ENCODE data around the gene MTAP. TPM values are rescaled to one million over a fixed set of nuclear protein-coding genes. Genes with fewer than 3 reads are reported as not detected.

The MTAP gene
- total and polyA plus RNA-seq, 2 of the 13 experiments (the other 11 are each of a cell fraction or from before 2014, with no cell fraction given): 16.7 to 51.2 TPM

DNA sequence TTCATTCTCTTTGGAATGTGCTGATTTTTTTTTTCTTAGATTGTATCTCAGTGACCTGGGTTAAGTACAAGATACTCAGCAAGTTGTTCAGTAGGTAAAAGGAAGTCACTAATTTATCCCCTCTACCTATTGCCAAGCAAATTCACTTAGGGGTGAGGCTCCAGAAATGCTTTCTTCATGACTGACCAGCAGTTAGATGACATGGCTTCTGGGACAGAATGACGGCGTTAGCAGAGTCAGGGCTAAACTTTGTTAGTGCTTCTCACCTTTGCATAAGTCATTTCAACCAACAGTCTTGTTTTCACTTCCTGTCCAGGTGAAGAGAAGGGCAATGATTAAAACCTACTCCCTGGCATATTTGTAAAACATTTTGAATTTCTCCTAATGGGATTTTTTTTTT is 20.2 kb upstream of the MTAP start:
- H3K79me2 ChIP-seq (ENCODE audit: insufficient read depth, low read length): no peaks in the 10 kb centered on the region
- no peak for TF ChIP-seq PRPF4 (IDR thresholded peaks at IDR 0.05; ENCODE audit: low read depth, low read length, poor library complexity, severe bottlenecking)
- no peak for TF ChIP-seq CHCHD3 (CRISPR knock-in tag; IDR thresholded peaks at IDR 0.05)
- TF ChIP-seq NR2C2 (CRISPR knock-in tag; IDR thresholded peaks at IDR 0.05; ENCODE audit: borderline replicate concordance): no peak
- TF ChIP-seq KLF16 (CRISPR knock-in tag; IDR thresholded peaks at IDR 0.05): no peak
- TF ChIP-seq RAD21 (CRISPR knock-in tag; IDR thresholded peaks at IDR 0.05): no peak
- no peak for TF ChIP-seq GLMP (CRISPR knock-in tag; IDR thresholded peaks at IDR 0.05; ENCODE audit: borderline replicate concordance)
- TF ChIP-seq, protein P1, sequence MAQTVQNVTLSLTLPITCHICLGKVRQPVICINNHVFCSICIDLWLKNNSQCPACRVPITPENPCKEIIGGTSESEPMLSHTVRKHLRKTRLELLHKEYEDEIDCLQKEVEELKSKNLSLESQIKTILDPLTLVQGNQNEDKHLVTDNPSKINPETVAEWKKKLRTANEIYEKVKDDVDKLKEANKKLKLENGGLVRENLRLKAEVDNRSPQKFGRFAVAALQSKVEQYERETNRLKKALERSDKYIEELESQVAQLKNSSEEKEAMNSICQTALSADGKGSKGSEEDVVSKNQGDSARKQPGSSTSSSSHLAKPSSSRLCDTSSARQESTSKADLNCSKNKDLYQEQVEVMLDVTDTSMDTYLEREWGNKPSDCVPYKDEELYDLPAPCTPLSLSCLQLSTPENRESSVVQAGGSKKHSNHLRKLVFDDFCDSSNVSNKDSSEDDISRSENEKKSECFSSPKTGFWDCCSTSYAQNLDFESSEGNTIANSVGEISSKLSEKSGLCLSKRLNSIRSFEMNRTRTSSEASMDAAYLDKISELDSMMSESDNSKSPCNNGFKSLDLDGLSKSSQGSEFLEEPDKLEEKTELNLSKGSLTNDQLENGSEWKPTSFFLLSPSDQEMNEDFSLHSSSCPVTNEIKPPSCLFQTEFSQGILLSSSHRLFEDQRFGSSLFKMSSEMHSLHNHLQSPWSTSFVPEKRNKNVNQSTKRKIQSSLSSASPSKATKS (CRISPR knock-in tag; IDR thresholded peaks at IDR 0.05): no peak
- TF ChIP-seq, protein P2, sequence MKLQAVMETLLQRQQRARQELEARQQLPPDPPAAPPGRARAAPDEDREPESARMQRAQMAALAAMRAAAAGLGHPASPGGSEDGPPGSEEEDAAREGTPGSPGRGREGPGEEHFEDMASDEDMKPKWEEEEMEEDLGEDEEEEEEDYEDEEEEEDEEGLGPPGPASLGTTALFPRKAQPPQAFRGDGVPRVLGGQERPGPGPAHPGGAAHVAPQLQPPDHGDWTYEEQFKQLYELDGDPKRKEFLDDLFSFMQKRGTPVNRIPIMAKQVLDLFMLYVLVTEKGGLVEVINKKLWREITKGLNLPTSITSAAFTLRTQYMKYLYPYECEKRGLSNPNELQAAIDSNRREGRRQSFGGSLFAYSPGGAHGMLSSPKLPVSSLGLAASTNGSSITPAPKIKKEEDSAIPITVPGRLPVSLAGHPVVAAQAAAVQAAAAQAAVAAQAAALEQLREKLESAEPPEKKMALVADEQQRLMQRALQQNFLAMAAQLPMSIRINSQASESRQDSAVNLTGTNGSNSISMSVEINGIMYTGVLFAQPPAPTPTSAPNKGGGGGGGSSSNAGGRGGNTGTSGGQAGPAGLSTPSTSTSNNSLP (IDR thresholded peaks at IDR 0.05; ENCODE audit: low read depth, low read length): no peak
- TF ChIP-seq PHF5A (CRISPR knock-in tag; IDR thresholded peaks at IDR 0.05; ENCODE audit: low read depth, unreplicated experiment): no peak
- no peak for TF ChIP-seq CHD2 (IDR thresholded peaks at IDR 0.05; ENCODE audit: low read depth, low read length)
- no peak for TF ChIP-seq ZNF713 (CRISPR knock-in tag; IDR thresholded peaks at IDR 0.05)
- no peak for TF ChIP-seq SRY (CRISPR knock-in tag; IDR thresholded peaks at IDR 0.05)
- no peak for TF ChIP-seq ETS1 (CRISPR knock-in tag; IDR thresholded peaks at IDR 0.05)
- H3K27ac ChIP-seq (ENCODE audit: extremely low read length, insufficient read depth, low read length): no peak overlapping the region
- BruUV-seq (replicated peaks): no TSS peak
- ChIA-PET CTCF (ENCODE audit: low intra/inter-chr PET ratio, low total read pairs) (no interaction called here), POLR2A (no interaction called here)
- intact Hi-C loops (cut with micrococcal nuclease; ENCODE audit: unreplicated experiment) (no loop called here), in situ Hi-C loops (cut with HindIII; ENCODE audit: extremely low pct_ligation_motif_present, low pct_unique_long_range_greater_than_20kb) (loop anchor here (25.0 kb wide), 1 partner anchor 595 kb away; the partner anchor contains the start of gene IFNA4)
- no peak overlapping the region for H3K4me3 ChIP-seq (replicated peaks in 1 of 3; ENCODE audit: insufficient read depth in 1 of 3, low read depth in 2 of 3, low read length in 3 of 3)
- H3K9ac ChIP-seq (ENCODE audit: insufficient read depth, low read depth, low read length): no peak overlapping the region
- H3K9me3 ChIP-seq (ENCODE audit: low read length): no peaks in the 10 kb centered on the region
- H3K4me1 ChIP-seq (ENCODE audit: insufficient read depth, low read length): no peaks in the 10 kb centered on the region
- WGBS (ENCODE audit: low lambda C conversion rate): 5% methylated on average over 2 of the region's 2 CpGs
- no peak overlapping the region for H3K4me2 ChIP-seq (ENCODE audit: low read depth, low read length)
- H3K27me3 ChIP-seq (ENCODE audit: control insufficient read depth in 1 of 2, insufficient read depth in 2 of 2, low read length in 2 of 2): no peaks in the 10 kb centered on the region
- ATAC-seq (no peak), FAIRE-seq (no peak), DNase-seq (ENCODE audit: low spot score) (no peak)
- H3K36me3 ChIP-seq (replicated peaks in 1 of 2; ENCODE audit: control insufficient read depth in 1 of 2, insufficient read depth in 2 of 2, low read length in 2 of 2): no peaks in the 10 kb centered on the region
- no peak overlapping the region for H2AFZ ChIP-seq (ENCODE audit: low read length)
- no peaks in the 10 kb centered on the region for H4K20me1 ChIP-seq (ENCODE audit: insufficient read depth, low read length)
